Panc1 (cell line): ENCODE data around the gene SETD7. TPM values are rescaled to one million over a fixed set of nuclear protein-coding genes. Genes with fewer than 3 reads are reported as not detected.
A peak's percentile ranks its signal among the peaks of the same experiment; 100 is the strongest.

Experiments
- ATAC-seq: fragments of 200-7000 bp; cut with Tn5 transposase; 2 replicates; pipeline ENCODE4 v1.9.1; 2020; ENCODE audit warnings: mild to moderate bottlenecking, moderate library complexity
- BruUV-seq: library from RNA; stranded (reverse); fragments of 400-500 nt; replicated peaks from 2 replicates; lab custom pipeline; 2021; lab: Mats Ljungman, UMichigan
- CTCF ChIA-PET: fragments of 300-600 bp; sonication (Branson Sonifier 250); formaldehyde crosslinking; loops from one replicate; lab custom pipeline; 2022; ENCODE audit warnings: antibody characterized with exemption; lab: Charles Lee
- POLR2A ChIA-PET: fragments of 300-600 bp; sonication (Branson Sonifier 250); formaldehyde crosslinking; loops from one replicate; lab custom pipeline; 2022; ENCODE audit warnings: antibody characterized with exemption; lab: Charles Lee
- DNase-seq: peaks from one replicate; pipeline ENCODE4 v3.0.0-alpha.2; 2010; ENCODE audit warnings: low read depth, low spot score
- H3K27ac ChIP-seq: 2 replicates; pipeline ENCODE4 v1.5.1; 2011; ENCODE audit warnings: mild to moderate bottlenecking, low read length, inconsistent platforms
- H3K27me3 ChIP-seq: fragments of 200-500 bp; sonication (Bioruptor generic); 2 replicates; pipeline ENCODE4 v1.6.0; 2014; ENCODE audit warnings: low read length, inconsistent platforms; ENCODE audit not compliant: control insufficient read depth, insufficient read depth
- H3K36me3 ChIP-seq: fragments of 200-500 bp; sonication (Bioruptor generic); 2 replicates; pipeline ENCODE4 v1.5.1; 2014; ENCODE audit warnings: inconsistent platforms, mild to moderate bottlenecking, low read length, moderate library complexity; ENCODE audit not compliant: control insufficient read depth, insufficient read depth
- H3K4me1 ChIP-seq: 2 replicates; pipeline ENCODE4 v1.5.1; 2011; ENCODE audit warnings: inconsistent platforms, mild to moderate bottlenecking, low read length, moderate library complexity; ENCODE audit not compliant: control insufficient read depth, insufficient read depth
- H3K4me3 ChIP-seq, 2 experiments: 2 replicates each; pipeline ENCODE4 v1.5.1; 2011 to 2012; ENCODE audit warnings: low read depth in 2 of 2, low read length in 2 of 2, mild to moderate bottlenecking in 2 of 2, inconsistent platforms in 1 of 2, moderate library complexity in 1 of 2
- H3K9me3 ChIP-seq: fragments of 200-500 bp; sonication (Bioruptor generic); 2 replicates; pipeline ENCODE4 v1.5.1; 2014; ENCODE audit warnings: low read depth, mild to moderate bottlenecking, inconsistent platforms, low read length, moderate library complexity; ENCODE audit not compliant: control insufficient read depth, insufficient read depth
- REST ChIP-seq, 2 experiments: IDR thresholded peaks; 2 replicates each; pipeline ENCODE4 v1.6.1; 2011 to 2012; ENCODE audit warnings: low read depth in 2 of 2, control low read depth in 1 of 2, low read length in 1 of 2, mild to moderate bottlenecking in 1 of 2, moderate library complexity in 1 of 2; ENCODE audit not compliant: insufficient read depth in 1 of 2
- SIN3A ChIP-seq: IDR thresholded peaks from 2 replicates; pipeline ENCODE4 v1.6.1; 2012; ENCODE audit warnings: low read depth, mild to moderate bottlenecking, low read length, moderate library complexity, borderline replicate concordance; ENCODE audit not compliant: insufficient read depth
- TCF7L2 ChIP-seq: IDR thresholded peaks from 2 replicates; pipeline ENCODE4 v1.6.1; 2011; ENCODE audit warnings: mild to moderate bottlenecking, low read depth, low read length, inconsistent platforms
- in situ Hi-C: cut with HindIII; loops from 2 replicates; pipeline ENCODE4 v1.10.0; 2016; ENCODE audit warnings: low sequenced_read_pairs, low pct_unique_long_range_greater_than_20kb
- intact Hi-C: fragments of 100-400 bp; cut with micrococcal nuclease; formaldehyde crosslinking; loops from one replicate; pipeline ENCODE4 v1.10.0; 2022; ENCODE audit not compliant: unreplicated experiment
- total RNA-seq: library from RNA; stranded (reverse); gene quantifications from one replicate; pipeline ENCODE4 v1.2.1, GENCODE V29; 2021; ENCODE audit not compliant: unreplicated experiment
- TF ChIP-seq, protein P1 (sequence below): fragments of 450-650 bp; IDR thresholded peaks from 2 replicates; pipeline ENCODE4 v1.5.1; 2017; ENCODE audit warnings: mild to moderate bottlenecking

The SETD7 gene
- total RNA-seq, 1 experiment from 2014 or later = 24.8 TPM

- TF ChIP-seq SIN3A = no peak
- TF ChIP-seq, protein P1, sequence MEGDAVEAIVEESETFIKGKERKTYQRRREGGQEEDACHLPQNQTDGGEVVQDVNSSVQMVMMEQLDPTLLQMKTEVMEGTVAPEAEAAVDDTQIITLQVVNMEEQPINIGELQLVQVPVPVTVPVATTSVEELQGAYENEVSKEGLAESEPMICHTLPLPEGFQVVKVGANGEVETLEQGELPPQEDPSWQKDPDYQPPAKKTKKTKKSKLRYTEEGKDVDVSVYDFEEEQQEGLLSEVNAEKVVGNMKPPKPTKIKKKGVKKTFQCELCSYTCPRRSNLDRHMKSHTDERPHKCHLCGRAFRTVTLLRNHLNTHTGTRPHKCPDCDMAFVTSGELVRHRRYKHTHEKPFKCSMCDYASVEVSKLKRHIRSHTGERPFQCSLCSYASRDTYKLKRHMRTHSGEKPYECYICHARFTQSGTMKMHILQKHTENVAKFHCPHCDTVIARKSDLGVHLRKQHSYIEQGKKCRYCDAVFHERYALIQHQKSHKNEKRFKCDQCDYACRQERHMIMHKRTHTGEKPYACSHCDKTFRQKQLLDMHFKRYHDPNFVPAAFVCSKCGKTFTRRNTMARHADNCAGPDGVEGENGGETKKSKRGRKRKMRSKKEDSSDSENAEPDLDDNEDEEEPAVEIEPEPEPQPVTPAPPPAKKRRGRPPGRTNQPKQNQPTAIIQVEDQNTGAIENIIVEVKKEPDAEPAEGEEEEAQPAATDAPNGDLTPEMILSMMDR = peak; percentile 46
- Histone ChIP-seq H3K27ac (peak overlapping the region; percentile 92), H3K36me3 (peaks cover 10% of the 10 kb centered on the region), H3K27me3 (no peaks in the 10 kb centered on the region), H3K9me3 (no peaks in the 10 kb centered on the region), H3K4me3 (peak overlapping the region; percentile 71 to 95), H3K4me1 (peaks cover 19% of the 10 kb centered on the region)
- intact Hi-C loops = loop anchor here (10.0 kb wide), 1 partner anchor 82 kb away; no protein-coding TSS in a partner anchor
- no TSS peak for BruUV-seq
- ChIA-PET CTCF (interaction anchor here (0.6 kb wide), 1 partner anchor 158 kb away, joined by 3 read pairs; no protein-coding TSS in a partner anchor), POLR2A (no interaction called here)
- peak; percentile 60 for DNase-seq
- ATAC-seq = peak; percentile 31
- in situ Hi-C loops = no loop called here
Measured at GRCh38 chr4:139453041-139453370, 103.0 kb downstream of the SETD7 start.

DNA sequence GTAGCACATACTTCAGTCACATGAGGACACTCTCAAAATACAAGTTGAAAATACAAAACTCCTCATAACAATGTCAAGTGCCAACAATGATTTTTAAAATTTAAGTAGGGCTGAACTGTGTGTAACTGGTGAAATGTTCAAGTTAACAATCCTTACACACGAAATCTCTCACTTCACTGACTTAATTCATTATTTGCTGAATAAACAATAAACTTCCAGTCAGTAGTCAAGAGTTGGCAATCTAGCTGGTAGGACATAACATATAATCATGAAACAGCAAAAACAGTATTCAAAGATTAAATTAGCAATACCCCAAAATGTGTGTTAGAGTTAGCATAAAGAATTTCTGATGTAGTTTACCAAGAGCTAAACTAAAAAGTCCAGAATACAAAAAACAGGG, 104.0 kb downstream of the SETD7 start:
- no peak for TF ChIP-seq TCF7L2
- TF ChIP-seq SIN3A = no peak
- no peak for TF ChIP-seq REST (IDR thresholded peaks at IDR 0.05; ENCODE audit: insufficient read depth in 1 of 2, low read depth in 2 of 2, low read length in 1 of 2)
- TF ChIP-seq, protein P1 = no peak
- H3K9me3 ChIP-seq = no peaks in the 10 kb centered on the region
- ATAC-seq (no peak), DNase-seq (no peak)
- H3K4me1 ChIP-seq = peaks cover 16% of the 10 kb centered on the region
- peak overlapping the region; percentile 71 to 95; a peak in 3 of 4 replicates for H3K4me3 ChIP-seq
- no TSS peak for BruUV-seq
- H3K36me3 ChIP-seq = peaks cover 10% of the 10 kb centered on the region
- in situ Hi-C loops = no loop called here
- CTCF ChIA-PET = no interaction called here
- no peaks in the 10 kb centered on the region for H3K27me3 ChIP-seq
- intact Hi-C loops = loop anchor here (10.0 kb wide), 1 partner anchor 83 kb away; no protein-coding TSS in a partner anchor
- POLR2A ChIA-PET = no interaction called here
- peak overlapping the region; percentile 92 for H3K27ac ChIP-seq
